Central memory CD8-positive, alpha-beta T cell (primary cell): ENCODE data around the gene SCN10A.

ENCODE experiments used
- ATAC-seq: fragments of 150-1000 bp; cut with Tn5 transposase; replicated peaks from 2 replicates; pipeline ENCODE4 v1.10.0; 2022; ENCODE audit warnings: mild to moderate bottlenecking, moderate FRiP score, moderate number of reproducible peaks; ENCODE audit not compliant: poor library complexity, severe bottlenecking; ENCODE audit errors: extremely low read depth
- DNase-seq, 2 donors: peaks; one replicate each; pipeline ENCODE4 v3.0.0; 2021; ENCODE audit warnings: low spot score in 2 of 2
- H3K27ac Mint-ChIP-seq: one replicate; pipeline ENCODE4 v1.8.0; 2022; ENCODE audit warnings: low read depth, mild to moderate bottlenecking, moderate library complexity, mixed read lengths
- H3K27me3 Mint-ChIP-seq: one replicate; pipeline ENCODE4 v1.8.0; 2022; ENCODE audit warnings: mixed read lengths
- H3K36me3 Mint-ChIP-seq: one replicate; pipeline ENCODE4 v1.8.0; 2022; ENCODE audit warnings: mild to moderate bottlenecking, moderate library complexity, mixed read lengths; ENCODE audit not compliant: insufficient read depth
- H3K4me1 Mint-ChIP-seq: one replicate; pipeline ENCODE4 v1.8.0; 2022; ENCODE audit warnings: mixed read lengths
- H3K4me3 Mint-ChIP-seq: one replicate; pipeline ENCODE4 v1.8.0; 2022; ENCODE audit warnings: mild to moderate bottlenecking, moderate library complexity, mixed read lengths
- H3K9me3 Mint-ChIP-seq: one replicate; pipeline ENCODE4 v1.8.0; 2022; ENCODE audit warnings: mixed read lengths

The SCN10A gene

DNA sequence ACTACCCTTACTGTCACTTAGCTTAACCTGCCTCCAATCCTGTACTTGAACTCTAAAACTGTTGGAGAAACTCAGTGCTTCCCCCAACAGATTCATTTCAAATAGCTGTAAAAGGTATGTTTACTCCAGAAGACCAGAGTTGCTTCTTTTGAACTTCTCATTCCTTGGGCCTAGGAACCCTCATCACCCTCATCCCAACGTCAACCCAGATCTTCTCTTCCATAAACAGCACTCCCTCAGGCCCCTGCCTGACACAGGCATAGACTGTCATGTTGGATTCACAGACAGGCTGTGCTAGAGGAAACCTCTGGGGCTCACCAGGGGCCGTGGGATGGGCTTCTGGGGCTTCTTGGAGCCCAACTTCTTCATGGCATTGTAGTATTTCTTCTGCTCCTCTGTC, 109.1 kb downstream of the SCN10A start:
- Mint-ChIP-seq H3K9me3 (no peaks in the 10 kb centered on the region), H3K4me3 (no peak overlapping the region), H3K4me1 (no peaks in the 10 kb centered on the region), H3K36me3 (no peaks in the 10 kb centered on the region), H3K27me3 (peaks cover 44% of the 10 kb centered on the region), H3K27ac (no peak overlapping the region)
- ATAC-seq (no peak), DNase-seq (no peak)

DNA sequence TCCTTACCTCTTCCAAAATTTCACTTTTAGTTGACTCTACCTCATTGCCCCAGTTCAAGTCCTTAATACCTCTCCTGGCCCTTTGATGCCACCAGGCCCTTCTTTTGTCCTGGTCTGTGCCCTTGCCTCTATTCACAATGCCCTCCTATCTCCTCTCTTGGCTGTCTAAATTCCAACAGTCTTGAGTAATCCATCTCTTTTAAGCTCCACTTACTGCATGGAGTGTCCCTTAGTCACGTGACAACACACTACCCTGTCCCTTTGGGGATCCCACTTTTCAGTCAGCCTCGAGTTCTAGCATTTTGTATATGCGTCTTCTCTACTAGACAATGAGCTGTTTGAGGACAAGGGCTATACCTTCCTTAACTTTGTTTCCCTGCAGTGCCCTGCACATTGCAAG, 113.8 kb downstream of the SCN10A start:
- no peaks in the 10 kb centered on the region for H3K36me3 Mint-ChIP-seq
- no peaks in the 10 kb centered on the region for H3K4me1 Mint-ChIP-seq
- H3K27me3 Mint-ChIP-seq = peaks cover 6% of the 10 kb centered on the region
- no peak overlapping the region for H3K27ac Mint-ChIP-seq
- no peak overlapping the region for H3K4me3 Mint-ChIP-seq
- no peaks in the 10 kb centered on the region for H3K9me3 Mint-ChIP-seq
- no peak for DNase-seq
- no peak for ATAC-seq

DNA sequence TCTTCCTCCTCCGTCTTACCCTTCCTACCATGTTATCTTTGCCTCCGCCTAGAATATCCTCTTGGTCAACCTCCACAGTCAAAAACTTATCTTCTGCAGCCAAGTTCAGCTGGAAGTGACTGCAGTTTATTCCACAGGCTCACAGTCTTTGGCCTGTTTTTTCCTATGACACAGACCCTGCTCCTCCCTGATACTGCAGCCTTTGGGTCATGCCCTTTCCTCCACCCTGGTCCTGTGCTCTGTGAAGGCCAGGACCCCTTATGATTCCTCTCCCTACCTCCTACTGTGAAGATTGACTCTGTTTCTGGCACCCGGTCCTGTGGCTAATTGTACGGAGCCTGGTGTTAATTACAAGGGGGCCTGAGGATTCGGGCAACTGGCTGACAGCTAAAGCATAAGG, 117.3 kb downstream of the SCN10A start:
- Mint-ChIP-seq H3K4me3 (no peak overlapping the region), H3K9me3 (no peaks in the 10 kb centered on the region), H3K27me3 (no peaks in the 10 kb centered on the region), H3K4me1 (no peaks in the 10 kb centered on the region), H3K36me3 (no peaks in the 10 kb centered on the region), H3K27ac (no peak overlapping the region)
- ATAC-seq = no peak
- DNase-seq = no peak

DNA sequence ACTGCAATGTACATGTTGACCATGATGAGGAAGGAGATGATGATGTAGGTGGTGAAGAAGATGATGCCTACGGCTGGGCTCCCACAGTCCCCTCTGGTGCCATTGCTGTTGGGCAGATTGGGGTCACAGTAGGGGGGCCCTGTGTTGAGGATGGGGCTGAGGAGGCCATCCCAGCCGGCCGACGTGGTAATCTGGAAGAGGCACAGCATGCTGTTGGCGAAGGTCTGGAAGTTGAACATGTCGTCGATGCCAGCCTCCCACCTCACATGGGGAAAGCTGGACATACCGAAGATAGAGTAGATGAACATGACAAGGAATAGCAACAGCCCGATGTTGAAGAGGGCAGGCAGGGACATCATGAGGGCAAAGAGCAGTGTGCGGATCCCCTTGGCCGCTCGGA, 118.0 kb downstream of the SCN10A start:
- H3K27me3 Mint-ChIP-seq = no peaks in the 10 kb centered on the region
- no peaks in the 10 kb centered on the region for H3K36me3 Mint-ChIP-seq
- ATAC-seq = no peak
- no peak for DNase-seq
- no peaks in the 10 kb centered on the region for H3K4me1 Mint-ChIP-seq
- H3K4me3 Mint-ChIP-seq = no peak overlapping the region
- no peak overlapping the region for H3K27ac Mint-ChIP-seq
- H3K9me3 Mint-ChIP-seq = no peaks in the 10 kb centered on the region

DNA sequence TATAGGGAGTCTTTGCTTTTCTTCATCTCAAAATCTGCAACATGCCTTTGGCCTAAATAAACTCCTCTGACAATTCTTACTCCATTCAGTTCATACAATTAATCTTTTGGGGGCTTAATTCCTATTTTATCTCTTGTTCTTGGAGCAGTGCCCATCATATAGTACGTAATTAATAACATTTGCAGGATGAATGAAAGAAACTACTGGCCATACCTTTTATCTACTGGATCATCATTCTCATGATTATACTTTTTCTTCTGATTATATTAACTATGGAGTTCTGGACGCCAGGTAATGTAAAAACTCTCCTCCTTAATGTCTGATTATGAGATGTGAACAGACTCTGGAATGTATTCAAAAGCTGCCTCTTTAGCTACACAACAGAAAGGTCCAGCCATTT, 120.0 kb downstream of the SCN10A start:
- H3K4me3 Mint-ChIP-seq = no peak overlapping the region
- H3K27me3 Mint-ChIP-seq = no peaks in the 10 kb centered on the region
- no peaks in the 10 kb centered on the region for H3K36me3 Mint-ChIP-seq
- DNase-seq = no peak
- no peaks in the 10 kb centered on the region for H3K9me3 Mint-ChIP-seq
- H3K4me1 Mint-ChIP-seq = no peaks in the 10 kb centered on the region
- no peak for ATAC-seq
- no peak overlapping the region for H3K27ac Mint-ChIP-seq

DNA sequence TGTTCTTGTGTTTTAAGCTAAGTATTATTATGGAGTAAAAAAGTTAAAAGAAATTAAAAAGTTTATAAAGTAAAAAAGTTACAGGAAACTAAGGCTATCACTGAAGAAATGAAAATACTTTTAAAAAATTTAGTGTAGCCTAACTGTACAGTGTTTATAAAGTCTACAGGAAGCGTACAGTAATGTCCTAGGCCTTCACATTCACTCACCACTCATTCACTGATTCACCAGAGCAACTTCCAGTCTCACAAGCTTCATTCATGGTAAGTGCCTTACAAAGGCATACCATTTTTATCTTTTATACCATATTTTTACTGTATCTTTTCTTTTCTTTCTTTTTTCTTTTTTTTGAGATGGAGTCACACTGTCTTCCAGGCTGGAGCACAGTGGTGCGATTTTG, 125.8 kb downstream of the SCN10A start:
- ATAC-seq = no peak
- H3K27ac Mint-ChIP-seq = no peak overlapping the region
- H3K4me3 Mint-ChIP-seq = no peak overlapping the region
- H3K4me1 Mint-ChIP-seq = no peaks in the 10 kb centered on the region
- H3K27me3 Mint-ChIP-seq = peaks cover 17% of the 10 kb centered on the region
- H3K36me3 Mint-ChIP-seq = no peaks in the 10 kb centered on the region
- H3K9me3 Mint-ChIP-seq = no peaks in the 10 kb centered on the region
- DNase-seq = no peak

DNA sequence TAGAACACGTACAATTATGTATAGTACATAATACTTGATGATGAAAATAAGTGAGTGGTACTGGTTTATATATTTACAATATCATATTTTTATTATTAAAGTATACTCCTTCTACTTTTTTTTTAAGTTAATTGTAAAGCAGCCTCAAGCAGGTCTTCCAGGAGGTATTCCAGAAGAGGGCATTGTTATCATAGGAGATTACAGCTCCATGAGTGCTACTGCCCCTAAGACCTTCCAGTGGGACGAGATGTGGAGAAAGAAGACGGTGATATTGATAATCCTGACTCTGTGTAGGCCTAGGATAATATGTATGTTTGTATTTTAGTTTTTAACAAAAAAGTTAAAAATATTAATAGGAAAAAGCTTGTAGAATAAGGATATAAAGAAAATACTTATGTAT, 126.2 kb downstream of the SCN10A start:
- ATAC-seq (no peak), DNase-seq (no peak)
- no peaks in the 10 kb centered on the region for H3K36me3 Mint-ChIP-seq
- no peak overlapping the region for H3K27ac Mint-ChIP-seq
- H3K4me1 Mint-ChIP-seq = no peaks in the 10 kb centered on the region
- H3K4me3 Mint-ChIP-seq = no peak overlapping the region
- H3K27me3 Mint-ChIP-seq = peaks cover 21% of the 10 kb centered on the region
- H3K9me3 Mint-ChIP-seq = no peaks in the 10 kb centered on the region

DNA sequence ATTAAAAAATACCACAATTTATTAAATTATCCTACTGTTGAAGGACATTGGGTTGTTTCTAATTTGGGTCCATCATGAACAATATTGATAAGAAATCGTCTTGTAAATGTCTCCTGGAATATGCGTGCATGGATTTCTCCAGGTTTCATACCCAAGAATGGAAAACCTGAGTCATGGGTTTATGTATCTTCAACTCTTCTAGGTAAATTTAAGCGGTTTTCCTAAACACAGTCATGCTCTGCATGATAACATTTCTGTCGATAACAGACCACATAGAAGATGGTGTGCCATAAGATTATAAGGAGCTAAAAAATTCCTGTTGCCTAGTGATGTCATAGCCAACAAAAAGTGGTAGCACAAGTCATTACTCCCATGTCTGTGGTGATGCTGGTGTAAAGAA, 126.7 kb downstream of the SCN10A start:
- no peaks in the 10 kb centered on the region for H3K4me1 Mint-ChIP-seq
- no peak overlapping the region for H3K27ac Mint-ChIP-seq
- peaks cover 23% of the 10 kb centered on the region for H3K27me3 Mint-ChIP-seq
- no peaks in the 10 kb centered on the region for H3K36me3 Mint-ChIP-seq
- no peak overlapping the region for H3K4me3 Mint-ChIP-seq
- no peaks in the 10 kb centered on the region for H3K9me3 Mint-ChIP-seq
- no peak for DNase-seq
- ATAC-seq = no peak

DNA sequence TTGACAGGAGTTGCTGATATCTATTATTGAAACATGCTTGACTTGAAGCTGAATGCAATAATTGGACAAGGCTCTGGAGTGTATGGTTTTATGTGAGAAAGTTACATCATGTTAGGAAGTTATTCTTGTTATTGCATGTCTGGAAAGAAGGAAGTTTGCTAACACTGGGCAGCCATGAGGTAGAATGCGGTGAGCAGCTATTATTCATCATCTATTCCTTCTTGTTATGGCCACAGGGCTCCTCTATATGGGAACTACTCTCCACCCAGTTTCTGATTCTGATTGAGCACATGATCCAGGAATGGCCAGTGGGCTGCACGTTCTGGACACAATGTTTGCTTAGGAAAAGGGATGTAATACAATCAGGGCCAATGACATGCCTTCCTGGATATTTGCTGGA, 128.7 kb downstream of the SCN10A start:
- Mint-ChIP-seq H3K4me1 (no peaks in the 10 kb centered on the region), H3K36me3 (no peaks in the 10 kb centered on the region), H3K9me3 (no peaks in the 10 kb centered on the region), H3K27me3 (peaks cover 23% of the 10 kb centered on the region), H3K4me3 (no peak overlapping the region), H3K27ac (no peak overlapping the region)
- ATAC-seq (no peak), DNase-seq (no peak)

DNA sequence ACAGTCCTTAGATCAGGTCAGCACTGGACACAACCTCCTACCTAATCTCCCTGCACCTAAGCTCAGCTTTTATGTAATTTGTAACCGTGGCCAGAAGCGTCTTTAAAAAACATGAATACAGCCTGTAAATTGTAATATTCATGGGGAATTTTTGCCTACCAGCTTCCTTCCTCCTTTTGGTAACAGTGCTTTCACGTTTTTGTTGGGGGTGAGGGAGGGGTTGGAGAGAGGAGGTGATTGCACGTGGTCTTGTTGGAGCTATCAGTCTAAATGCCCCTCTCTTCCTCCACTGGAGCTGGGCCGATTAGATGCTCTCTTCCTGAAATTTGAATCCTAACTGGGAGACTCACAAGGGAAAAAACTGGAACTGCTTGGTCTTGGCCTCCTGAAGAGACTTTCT, 131.5 kb downstream of the SCN10A start:
- Mint-ChIP-seq H3K9me3 (no peaks in the 10 kb centered on the region), H3K27ac (no peak overlapping the region), H3K36me3 (no peaks in the 10 kb centered on the region), H3K4me1 (no peaks in the 10 kb centered on the region), H3K27me3 (peaks cover 44% of the 10 kb centered on the region), H3K4me3 (no peak overlapping the region)
- ATAC-seq = no peak
- DNase-seq = no peak

DNA sequence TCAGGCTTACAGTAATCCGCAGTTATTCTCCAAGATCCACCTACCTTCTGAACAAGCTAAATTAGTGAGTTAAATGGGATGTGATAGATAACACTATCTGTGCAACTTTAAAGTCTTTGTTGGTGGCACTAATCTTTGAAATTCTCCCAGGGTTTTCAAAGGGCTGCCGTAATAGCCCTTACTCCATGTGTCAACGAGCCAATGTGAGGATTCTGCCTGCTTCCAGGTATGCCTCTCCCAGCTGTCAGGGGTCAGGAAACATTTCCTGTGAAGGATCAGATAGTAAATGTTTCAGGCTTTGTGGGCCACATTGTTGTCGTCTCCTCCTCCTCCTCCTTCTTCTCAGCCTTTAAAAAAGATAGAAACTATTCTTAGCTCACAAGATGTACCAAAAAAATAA, 146.3 kb downstream of the SCN10A start:
- no peak for DNase-seq
- no peak for ATAC-seq
- Mint-ChIP-seq H3K27ac (no peak overlapping the region), H3K36me3 (no peaks in the 10 kb centered on the region), H3K27me3 (peaks cover 64% of the 10 kb centered on the region), H3K4me3 (no peak overlapping the region), H3K4me1 (no peaks in the 10 kb centered on the region), H3K9me3 (no peaks in the 10 kb centered on the region)

DNA sequence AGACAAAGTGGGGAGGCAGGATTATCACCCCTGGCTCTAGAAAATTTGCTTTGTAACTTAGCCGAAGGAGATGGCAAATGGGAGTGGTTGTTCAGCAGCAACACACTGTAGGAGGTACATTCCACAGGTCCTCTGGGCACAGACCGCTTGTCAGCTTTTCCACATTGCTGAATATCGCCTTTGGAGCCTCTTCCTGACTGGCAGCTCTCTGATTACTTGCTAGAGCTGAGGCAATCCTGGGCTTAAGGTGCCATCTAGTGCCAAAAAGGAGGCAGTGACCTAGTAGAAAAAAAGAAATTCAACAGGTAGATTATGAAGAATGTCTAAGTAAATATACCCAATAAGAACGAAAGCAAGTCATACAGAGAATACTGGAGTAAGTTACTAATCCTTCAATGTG, 153.5 kb downstream of the SCN10A start:
- peaks cover 53% of the 10 kb centered on the region for H3K27me3 Mint-ChIP-seq
- no peaks in the 10 kb centered on the region for H3K36me3 Mint-ChIP-seq
- DNase-seq (no peak), ATAC-seq (no peak)
- no peaks in the 10 kb centered on the region for H3K4me1 Mint-ChIP-seq
- H3K4me3 Mint-ChIP-seq = no peak overlapping the region
- H3K27ac Mint-ChIP-seq = no peak overlapping the region
- no peaks in the 10 kb centered on the region for H3K9me3 Mint-ChIP-seq

DNA sequence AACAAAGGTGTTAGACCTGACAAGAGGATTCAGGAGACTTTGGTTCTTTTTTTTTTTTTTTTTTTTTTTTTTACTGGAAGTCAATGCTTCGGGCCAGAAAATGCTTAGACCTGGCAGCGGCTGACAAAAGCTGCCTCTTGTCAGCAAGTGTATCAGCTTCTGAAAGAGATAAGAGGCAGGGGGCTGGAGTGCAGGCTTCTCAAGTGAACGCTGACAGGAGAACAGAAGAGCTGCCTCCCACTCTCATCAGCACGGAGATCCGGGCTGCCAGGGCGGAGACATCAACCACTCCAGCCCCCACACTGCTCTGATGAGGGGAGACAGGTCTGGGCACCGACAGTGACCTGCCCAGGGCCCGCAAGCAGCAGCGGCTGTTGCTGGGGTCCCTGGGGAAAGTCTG, 157.2 kb downstream of the SCN10A start:
- no peaks in the 10 kb centered on the region for H3K4me1 Mint-ChIP-seq
- no peak overlapping the region for H3K27ac Mint-ChIP-seq
- H3K36me3 Mint-ChIP-seq = peaks cover 2% of the 10 kb centered on the region
- H3K9me3 Mint-ChIP-seq = no peaks in the 10 kb centered on the region
- ATAC-seq (no peak), DNase-seq (peak in 1 of 2 donors; percentile 7)
- peaks cover 62% of the 10 kb centered on the region for H3K27me3 Mint-ChIP-seq
- no peak overlapping the region for H3K4me3 Mint-ChIP-seq

DNA sequence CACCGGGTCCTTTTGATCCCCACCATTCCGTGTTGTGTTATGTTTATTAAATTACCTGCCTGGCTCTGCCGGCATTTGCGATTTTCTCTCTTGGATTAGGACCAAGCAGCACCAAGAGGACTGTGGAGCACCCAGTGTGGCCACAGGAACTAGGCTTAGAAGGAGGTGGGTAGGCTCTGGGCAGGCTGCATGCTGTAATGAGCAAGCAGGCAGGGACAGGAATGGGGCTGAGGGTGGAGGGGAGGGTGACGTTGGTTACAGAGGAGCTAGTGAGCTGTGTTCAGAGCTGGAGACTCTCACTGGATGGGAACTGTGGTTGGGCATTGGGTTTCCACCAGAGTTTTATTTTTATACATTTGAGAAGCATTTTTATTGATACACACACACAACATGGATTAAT, 158.6 kb downstream of the SCN10A start:
- no peak for DNase-seq
- Mint-ChIP-seq H3K4me3 (no peak overlapping the region), H3K4me1 (no peaks in the 10 kb centered on the region), H3K27ac (no peak overlapping the region), H3K9me3 (no peaks in the 10 kb centered on the region), H3K36me3 (peaks cover 2% of the 10 kb centered on the region), H3K27me3 (peaks cover 61% of the 10 kb centered on the region)
- ATAC-seq = no peak
